Neural cell (in vitro differentiated cells): ENCODE measurements around the gene AGXT2.

Source experiments
- CTCF ChIP-seq: fragments of 450-650 bp; IDR thresholded peaks from 2 replicates; pipeline ENCODE4 v1.5.1; 2014; ENCODE audit warnings: antibody characterized with exemption, mild to moderate bottlenecking, moderate library complexity; ENCODE audit not compliant: poor library complexity, severe bottlenecking
- EZH2 ChIP-seq: fragments of 200-600, 300-800 bp; shearing (Covaris generic), sonication (generic); IDR thresholded peaks from 2 replicates; pipeline ENCODE4 v1.6.1; 2014; ENCODE audit warnings: antibody characterized with exemption, low read length, borderline replicate concordance, mild to moderate bottlenecking; ENCODE audit not compliant: insufficient read depth, poor library complexity, severe bottlenecking
- POLR2AphosphoS5 ChIP-seq: IDR thresholded peaks from 2 replicates; pipeline ENCODE4 v1.6.1; 2012
- SMC3 ChIP-seq: fragments of 450-650 bp; conservative IDR thresholded peaks from 2 replicates; pipeline ENCODE4 v1.6.1; 2014; ENCODE audit warnings: antibody characterized with exemption, mild to moderate bottlenecking, moderate library complexity; ENCODE audit not compliant: poor library complexity
- TAF1 ChIP-seq: IDR thresholded peaks from 2 replicates; pipeline ENCODE4 v1.6.1; 2012; ENCODE audit warnings: low read depth

- TF ChIP-seq CTCF = no peak
- TF ChIP-seq POLR2AphosphoS5 = no peak
- TF ChIP-seq TAF1 = no peak
- TF ChIP-seq SMC3 = no peak
- no peak for TF ChIP-seq EZH2
Observed at GRCh38 chr5:35096932-35097331, 49.2 kb upstream of the AGXT2 start.
